Endothelial cell of umbilical vein (primary cell): ENCODE data around the gene ADORA2B. TPM values are rescaled to one million over a fixed set of nuclear protein-coding genes. Genes with fewer than 3 reads are reported as not detected.

Source experiments
- BruUV-seq: library from RNA; stranded (reverse); fragments of 400-500 nt; replicated peaks from 2 replicates; lab custom pipeline; 2021; lab: Mats Ljungman, UMichigan
- CTCF ChIA-PET: fragments of 300-600, 350-600 bp; sonication (Branson Sonifier 250); formaldehyde crosslinking; loops from one replicate; lab custom pipeline; 2021; ENCODE audit warnings: antibody characterized with exemption, inconsistent platforms; lab: Charles Lee
- POLR2A ChIA-PET: fragments of 300-600, 350-600 bp; sonication (Branson Sonifier 250); formaldehyde crosslinking; loops from one replicate; lab custom pipeline; 2021; ENCODE audit warnings: antibody characterized with exemption, inconsistent platforms; lab: Charles Lee
- DNase-seq: peaks from one replicate; pipeline ENCODE4 v3.0.0-alpha.2; 2011; ENCODE audit warnings: low read depth, low spot score
- FAIRE-seq: peaks from 2 replicates; lab custom pipeline; 2011; peaks lifted over from hg19 to GRCh38; lab: Jason Lieb, UNC
- H2AFZ ChIP-seq: 2 replicates; pipeline ENCODE4 v1.6.0; 2012; ENCODE audit warnings: low read depth, low read length, control low read depth, inconsistent platforms
- H3K27ac ChIP-seq: 2 replicates; pipeline ENCODE4 v1.5.1; 2011; ENCODE audit warnings: low read depth, mild to moderate bottlenecking, control low read depth, low read length, moderate library complexity; ENCODE audit not compliant: insufficient read depth
- H3K27me3 ChIP-seq, 2 experiments: 2 replicates each; pipeline versions ENCODE4 v1.6.0 to v1.6.1; 2011; ENCODE audit warnings: low read length in 2 of 2, mixed read lengths in 1 of 2; ENCODE audit not compliant: control insufficient read depth in 2 of 2, insufficient read depth in 2 of 2
- H3K36me3 ChIP-seq, 2 experiments: 2 replicates in 1 of 2; 3 replicates in 1 of 2; pipeline ENCODE4 v1.5.1; 2011; ENCODE audit warnings: low read length in 2 of 2, mild to moderate bottlenecking in 1 of 2, moderate library complexity in 1 of 2; ENCODE audit not compliant: control insufficient read depth in 2 of 2, insufficient read depth in 2 of 2; ENCODE audit errors: extremely low read depth in 1 of 2
- H3K4me1 ChIP-seq: 3 replicates; pipeline ENCODE4 v1.5.1; 2011; ENCODE audit warnings: mild to moderate bottlenecking, low read length; ENCODE audit not compliant: control insufficient read depth, insufficient read depth; ENCODE audit errors: extremely low read depth
- H3K4me2 ChIP-seq: 2 replicates; pipeline ENCODE4 v1.6.1; 2011; ENCODE audit warnings: low read length, control low read depth, mixed read lengths; ENCODE audit not compliant: insufficient read depth
- H3K4me3 ChIP-seq, 3 experiments: fragments of 200-600 bp in 1 of 3; sonication (generic), shearing (Covaris generic) in 1 of 3; replicated peaks in 1 of 3; 2 replicates each; pipeline ENCODE4 v1.5.1; 2011 to 2016; ENCODE audit warnings: control low read depth in 3 of 3, low read length in 3 of 3, mild to moderate bottlenecking in 2 of 3, inconsistent platforms in 1 of 3, low read depth in 1 of 3, moderate library complexity in 1 of 3; ENCODE audit not compliant: insufficient read depth in 1 of 3
- H3K79me2 ChIP-seq: 2 replicates; pipeline ENCODE4 v1.6.0; 2012; ENCODE audit warnings: low read length, inconsistent platforms; ENCODE audit not compliant: control insufficient read depth, insufficient read depth
- H3K9ac ChIP-seq: replicated peaks from 2 replicates; pipeline ENCODE3; 2011; ENCODE audit warnings: low read length, control low read depth; ENCODE audit not compliant: insufficient read depth; ENCODE audit errors: extremely low read depth
- H3K9me1 ChIP-seq: replicated peaks from 3 replicates; pipeline ENCODE4 v1.6.0; 2011; ENCODE audit warnings: mild to moderate bottlenecking, low read length; ENCODE audit not compliant: control insufficient read depth, insufficient read depth; ENCODE audit errors: extremely low read depth
- H3K9me3 ChIP-seq: replicated peaks from 2 replicates; pipeline ENCODE4 v1.5.1; 2012; ENCODE audit warnings: low read length, inconsistent platforms; ENCODE audit not compliant: control insufficient read depth, insufficient read depth
- H4K20me1 ChIP-seq: replicated peaks from 2 replicates; pipeline ENCODE3; 2011; ENCODE audit warnings: mild to moderate bottlenecking, low read length; ENCODE audit not compliant: control insufficient read depth, insufficient read depth; ENCODE audit errors: extremely low read depth
- EZH2 ChIP-seq: IDR thresholded peaks from 2 replicates; pipeline ENCODE4 v1.6.1; 2012; ENCODE audit warnings: borderline replicate concordance, low read depth, mild to moderate bottlenecking, moderate library complexity, low read length, inconsistent platforms; ENCODE audit not compliant: severe bottlenecking
- FOS ChIP-seq: IDR thresholded peaks from 2 replicates; pipeline ENCODE4 v1.6.1; 2011; ENCODE audit warnings: mild to moderate bottlenecking, low read length, moderate library complexity, borderline replicate concordance; ENCODE audit not compliant: insufficient read depth
- GATA2 ChIP-seq: IDR thresholded peaks from 2 replicates; pipeline ENCODE4 v1.7.0; 2011; ENCODE audit warnings: low read depth, mild to moderate bottlenecking, moderate library complexity, mixed read lengths, low read length; ENCODE audit not compliant: insufficient read length, insufficient read depth
- JUN ChIP-seq: IDR thresholded peaks from 2 replicates; pipeline ENCODE4 v1.6.1; 2011; ENCODE audit warnings: borderline replicate concordance, low read depth; ENCODE audit not compliant: insufficient read length, insufficient read depth
- MYC ChIP-seq: IDR thresholded peaks from one replicate; pipeline ENCODE4 v1.6.1; 2011; ENCODE audit warnings: mild to moderate bottlenecking, low read depth, low read length
- POLR2A ChIP-seq: IDR thresholded peaks from 2 replicates; pipeline ENCODE4 v1.6.1; 2012; ENCODE audit warnings: low read depth, mild to moderate bottlenecking, control low read depth, low read length
- POLR2AphosphoS5 ChIP-seq: IDR thresholded peaks from 2 replicates; pipeline ENCODE4 v1.6.1; 2012; ENCODE audit warnings: low read depth, mild to moderate bottlenecking, control low read depth, low read length, moderate library complexity; ENCODE audit not compliant: insufficient read depth
- dilution Hi-C: fragments of 300-500 bp; cut with MboI; formaldehyde crosslinking; loops from one replicate; pipeline ENCODE4 v1.15.0; 2019; ENCODE audit warnings: low sequenced_read_pairs; ENCODE audit not compliant: extremely low pct_ligation_motif_present
- intact Hi-C: fragments of 100-400 bp; cut with micrococcal nuclease; formaldehyde crosslinking; loops from one replicate; pipeline ENCODE4 v1.10.0; 2022
- polyA plus RNA-seq, 4 experiments: library from polyadenylated mRNA; depleted of rRNA in 3 of 4; stranded (reverse) in 3 of 4; unstranded in 1 of 4; fragments of >200 nt; gene quantifications; 2 replicates each; pipeline versions ENCODE4 v1.2.1 to v1.2.3, GENCODE V29; 2011 to 2012; ENCODE audit warnings: missing spikeins in 1 of 4
- total RNA-seq: library from RNA; stranded (reverse); gene quantifications from 2 replicates; pipeline ENCODE4 v1.2.3, GENCODE V29; 2021
- TF ChIP-seq, protein P1 (sequence below): IDR thresholded peaks from 2 replicates; pipeline ENCODE4 v1.6.1; 2011; ENCODE audit not compliant: insufficient read depth, insufficient read length
- TF ChIP-seq, protein P2 (sequence below), 2 donors: IDR thresholded peaks; 1 replicate in 1 of 2; 2 replicates in 1 of 2; pipeline ENCODE4 v1.5.1; 2011; ENCODE audit warnings: low read length in 2 of 2, mild to moderate bottlenecking in 2 of 2, moderate library complexity in 2 of 2, control low read depth in 1 of 2, inconsistent platforms in 1 of 2, low read depth in 1 of 2; ENCODE audit not compliant: insufficient read depth in 1 of 2; ENCODE audit errors: extremely low read depth in 1 of 2

Gene ADORA2B
- total and polyA plus RNA-seq, 2 donors (not counting 3 experiments of a cell fraction or from before 2014, with no cell fraction given): 8.8 to 9.8 TPM

DNA sequence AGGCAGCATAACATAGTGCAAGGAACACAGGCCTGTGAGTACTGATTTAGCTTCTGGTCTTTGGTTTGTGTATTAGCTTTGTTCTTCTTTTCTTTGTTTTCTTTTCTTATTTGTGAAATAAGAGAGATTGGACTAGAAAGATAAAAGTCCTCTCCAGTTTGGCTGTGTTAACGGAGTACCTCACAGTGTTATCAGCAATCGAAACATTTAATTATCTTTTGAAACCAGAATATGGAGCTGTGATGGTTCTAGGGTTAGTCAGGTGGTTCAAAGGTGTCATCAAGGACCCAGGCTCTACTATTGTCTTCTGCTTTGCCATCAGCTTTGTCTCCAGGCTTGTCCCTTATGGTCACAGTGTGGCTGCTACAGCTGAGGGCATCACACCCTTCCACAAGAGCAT, 25.6 kb downstream of the ADORA2B start:
- no peak for DNase-seq
- no TSS peak for BruUV-seq
- no peaks in the 10 kb centered on the region for H4K20me1 ChIP-seq
- no peak overlapping the region for H3K27ac ChIP-seq
- H3K4me1 ChIP-seq: peaks cover 22% of the 10 kb centered on the region
- H3K9me1 ChIP-seq: no peaks in the 10 kb centered on the region
- intact Hi-C loops (no loop called here), dilution Hi-C loops (no loop called here)
- H3K4me3 ChIP-seq: no peak overlapping the region
- H3K9ac ChIP-seq: no peak overlapping the region
- CTCF ChIA-PET: interaction anchor here (1.0 to 1.7 kb wide), 4 partner anchors 12 to 27 kb away, joined by 3 to 4 read pairs (median 3); no protein-coding TSS in a partner anchor
- TF ChIP-seq, protein P1, sequence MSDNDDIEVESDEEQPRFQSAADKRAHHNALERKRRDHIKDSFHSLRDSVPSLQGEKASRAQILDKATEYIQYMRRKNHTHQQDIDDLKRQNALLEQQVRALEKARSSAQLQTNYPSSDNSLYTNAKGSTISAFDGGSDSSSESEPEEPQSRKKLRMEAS: no peak
- TF ChIP-seq, protein P2, sequence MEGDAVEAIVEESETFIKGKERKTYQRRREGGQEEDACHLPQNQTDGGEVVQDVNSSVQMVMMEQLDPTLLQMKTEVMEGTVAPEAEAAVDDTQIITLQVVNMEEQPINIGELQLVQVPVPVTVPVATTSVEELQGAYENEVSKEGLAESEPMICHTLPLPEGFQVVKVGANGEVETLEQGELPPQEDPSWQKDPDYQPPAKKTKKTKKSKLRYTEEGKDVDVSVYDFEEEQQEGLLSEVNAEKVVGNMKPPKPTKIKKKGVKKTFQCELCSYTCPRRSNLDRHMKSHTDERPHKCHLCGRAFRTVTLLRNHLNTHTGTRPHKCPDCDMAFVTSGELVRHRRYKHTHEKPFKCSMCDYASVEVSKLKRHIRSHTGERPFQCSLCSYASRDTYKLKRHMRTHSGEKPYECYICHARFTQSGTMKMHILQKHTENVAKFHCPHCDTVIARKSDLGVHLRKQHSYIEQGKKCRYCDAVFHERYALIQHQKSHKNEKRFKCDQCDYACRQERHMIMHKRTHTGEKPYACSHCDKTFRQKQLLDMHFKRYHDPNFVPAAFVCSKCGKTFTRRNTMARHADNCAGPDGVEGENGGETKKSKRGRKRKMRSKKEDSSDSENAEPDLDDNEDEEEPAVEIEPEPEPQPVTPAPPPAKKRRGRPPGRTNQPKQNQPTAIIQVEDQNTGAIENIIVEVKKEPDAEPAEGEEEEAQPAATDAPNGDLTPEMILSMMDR (IDR thresholded peaks at IDR 0.05; ENCODE audit: extremely low read depth in 1 of 2, insufficient read depth in 1 of 2, low read depth in 1 of 2, low read length in 2 of 2): no peak
- TF ChIP-seq MYC (no peak), JUN (no peak), FOS (no peak), GATA2 (no peak), EZH2 (no peak), POLR2AphosphoS5 (no peak), POLR2A (no peak)
- POLR2A ChIA-PET: no interaction called here
- H3K79me2 ChIP-seq: peaks cover 38% of the 10 kb centered on the region
- H3K27me3 ChIP-seq: no peaks in the 10 kb centered on the region
- no peak for FAIRE-seq
- no peaks in the 10 kb centered on the region for H3K9me3 ChIP-seq
- H2AFZ ChIP-seq: no peak overlapping the region
- H3K36me3 ChIP-seq: peaks cover 0 to 5% of the 10 kb centered on the region in 2 experiments
- no peak overlapping the region for H3K4me2 ChIP-seq
